HepG2 (cell line): ENCODE results near the gene GAL3ST3. TPM values are rescaled to one million over a fixed set of nuclear protein-coding genes. Genes with fewer than 3 reads are reported as not detected.
A peak's percentile ranks its signal among the peaks of the same experiment; 100 is the strongest.

ENCODE experiments used
- ATAC-seq: fragments of 200-7000 bp; cut with Tn5 transposase; 3 replicates; pipeline ENCODE4 v1.9.1; 2020; ENCODE audit warnings: mild to moderate bottlenecking, moderate library complexity
- BruUV-seq: library from RNA; stranded (reverse); fragments of 400-500 nt; replicated peaks from 2 replicates; lab custom pipeline; 2021; lab: Mats Ljungman, UMichigan
- CTCF ChIA-PET: fragments of 300-600 bp; formaldehyde crosslinking; extraction: SDS; loops from one replicate; lab custom pipeline; 2021; ENCODE audit warnings: low total read pairs, inconsistent platforms, low intra/inter-chr PET ratio; lab: Yijun Ruan, JAX
- POLR2A ChIA-PET: fragments of 350-600 bp; sonication (Branson Sonifier 250); formaldehyde crosslinking; loops from one replicate; lab custom pipeline; 2020; ENCODE audit warnings: antibody characterized with exemption, inconsistent platforms; lab: Yijun Ruan, JAX
- DNase-seq: peaks from one replicate; pipeline ENCODE4 v3.0.0-alpha.2; 2015; ENCODE audit warnings: low spot score
- FAIRE-seq: peaks from 3 replicates; lab custom pipeline; 2011; peaks lifted over from hg19 to GRCh38; lab: Jason Lieb, UNC
- H2AFZ ChIP-seq: one replicate; pipeline ENCODE4 v1.6.1; 2011; ENCODE audit warnings: low read length, inconsistent platforms
- H3K27ac ChIP-seq: fragments of 300-600 bp; 3 replicates; pipeline ENCODE4 v1.8.0; 2011; ENCODE audit warnings: mixed run types, mild to moderate bottlenecking, mixed read lengths, low read length, inconsistent platforms; ENCODE audit not compliant: insufficient read depth; ENCODE audit errors: extremely low read length
- H3K27me3 ChIP-seq, 2 experiments: fragments of 200-600 bp in 1 of 2; 2 replicates in 1 of 2; 3 replicates in 1 of 2; pipeline versions ENCODE4 v1.6.0 to v1.8.0; 2011; ENCODE audit warnings: low read length in 2 of 2, mild to moderate bottlenecking in 2 of 2, moderate library complexity in 2 of 2, inconsistent platforms in 1 of 2; ENCODE audit not compliant: insufficient read depth in 2 of 2, control insufficient read depth in 1 of 2
- H3K36me3 ChIP-seq, 2 experiments: fragments of 200-600 bp in 1 of 2; replicated peaks in 1 of 2; 2 replicates in 1 of 2; 3 replicates in 1 of 2; pipeline versions ENCODE4 v1.5.1 to v1.8.0; 2011; ENCODE audit warnings: low read length in 2 of 2, inconsistent platforms in 1 of 2; ENCODE audit not compliant: insufficient read depth in 2 of 2, control insufficient read depth in 1 of 2
- H3K4me1 ChIP-seq: 2 replicates; pipeline ENCODE4 v1.5.1; 2012; ENCODE audit warnings: low read length, inconsistent platforms; ENCODE audit not compliant: insufficient read depth
- H3K4me2 ChIP-seq: 2 replicates; pipeline ENCODE4 v1.6.0; 2011; ENCODE audit warnings: low read depth, low read length, inconsistent platforms
- H3K4me3 ChIP-seq, 3 experiments: fragments of 200-600 bp in 1 of 3; sonication (generic), shearing (Covaris generic) in 1 of 3; replicated peaks in 1 of 3; 2 replicates each; pipeline ENCODE4 v1.5.1; 2011 to 2016; ENCODE audit warnings: low read length in 3 of 3, inconsistent platforms in 2 of 3, low read depth in 2 of 3, mild to moderate bottlenecking in 2 of 3, control low read depth in 1 of 3, mixed read lengths in 1 of 3; ENCODE audit not compliant: insufficient read depth in 1 of 3
- H3K79me2 ChIP-seq: one replicate; pipeline ENCODE4 v1.6.1; 2011; ENCODE audit warnings: low read length, inconsistent platforms; ENCODE audit not compliant: insufficient read depth
- H3K9ac ChIP-seq: 2 replicates; pipeline ENCODE4 v1.6.0; 2011; ENCODE audit warnings: mild to moderate bottlenecking, low read depth, low read length, inconsistent platforms; ENCODE audit not compliant: insufficient read depth
- H3K9me3 ChIP-seq: 2 replicates; pipeline ENCODE4 v1.5.1; 2012; ENCODE audit warnings: mild to moderate bottlenecking, low read length
- H4K20me1 ChIP-seq: 2 replicates; pipeline ENCODE4 v1.6.0; 2011; ENCODE audit warnings: inconsistent platforms, mild to moderate bottlenecking, low read length, moderate library complexity; ENCODE audit not compliant: insufficient read depth
- BATF2 ChIP-seq: sonication (generic); formaldehyde crosslinking; IDR thresholded peaks from 2 replicates; pipeline ENCODE4 v1.8.0; 2022; ENCODE audit warnings: mild to moderate bottlenecking, missing genetic modification reagents, moderate library complexity
- MAFF ChIP-seq: IDR thresholded peaks from 2 replicates; pipeline ENCODE4 v1.6.1; 2011; ENCODE audit warnings: low read depth, low read length, improper control_type of control experiment
- SP5 ChIP-seq: IDR thresholded peaks from 2 replicates; pipeline ENCODE4 v1.6.1; 2016; ENCODE audit warnings: low read depth, borderline replicate concordance
- ZBTB33 ChIP-seq: sonication (generic); formaldehyde crosslinking; IDR thresholded peaks from 2 replicates; pipeline ENCODE4 v1.4.0; 2020; ENCODE audit warnings: missing genetic modification reagents
- ZNF770 ChIP-seq: sonication (generic); formaldehyde crosslinking; IDR thresholded peaks from 2 replicates; pipeline ENCODE4 v1.5.0; 2020; ENCODE audit warnings: mild to moderate bottlenecking, missing genetic modification reagents
- WGBS: methylation state at CpG from one replicate; pipeline ENCODE4 v1.1.6; 2017; ENCODE audit warnings: low lambda C conversion rate; 5-methylcytosine and 5-hydroxymethylcytosine counted together
- in situ Hi-C: cut with HindIII; loops from 2 replicates; pipeline ENCODE4 v1.10.0; 2017; ENCODE audit warnings: low pct_unique_long_range_greater_than_20kb; ENCODE audit not compliant: extremely low pct_ligation_motif_present
- intact Hi-C: fragments of 100-400 bp; cut with micrococcal nuclease; formaldehyde crosslinking; loops from one replicate; pipeline ENCODE4 v1.10.0; 2022; ENCODE audit not compliant: unreplicated experiment
- polyA plus RNA-seq, 8 experiments: library from polyadenylated mRNA; depleted of rRNA in 3 of 8; stranded (reverse) in 7 of 8; unstranded in 1 of 8; fragments of >200 nt; fragmentation: Illumina TruSeq in 4 of 8; extraction: Trizol in 4 of 8; gene quantifications; 2 replicates each; pipeline versions ENCODE4 v1.2.1 to v1.2.3, GENCODE V29; 2011 to 2016; ENCODE audit warnings: low read depth in 4 of 8, missing spikeins in 1 of 8, mixed read lengths in 1 of 8; ENCODE audit not compliant: insufficient read depth in 1 of 8
- total RNA-seq, 5 experiments: library from RNA; depleted of rRNA; stranded (reverse); fragments of >200 nt; fragmentation: Illumina TruSeq; extraction: Trizol; gene quantifications; 2 replicates each; pipeline ENCODE4 v1.2.3, GENCODE V29; 2016; ENCODE audit warnings: low read depth in 1 of 5

Gene GAL3ST3
- total and polyA plus RNA-seq, 2 of the 13 experiments (the other 11 are each of a cell fraction or from before 2014, with no cell fraction given), result not detected

- ATAC-seq (no peak), DNase-seq (no peak), FAIRE-seq (no peak)
- Histone ChIP-seq H3K9ac (no peak overlapping the region), H3K27me3 (no peaks in the 10 kb centered on the region), H3K9me3 (no peaks in the 10 kb centered on the region), H4K20me1 (no peaks in the 10 kb centered on the region), H3K79me2 (peaks cover 21% of the 10 kb centered on the region), H3K4me1 (peaks cover 35% of the 10 kb centered on the region), H3K4me3 (no peak overlapping the region), H2AFZ (no peak overlapping the region), H3K27ac (no peak overlapping the region), H3K36me3 (peaks cover 0 to 4% of the 10 kb centered on the region in 2 experiments; a peak in 4 of 5 replicates), H3K4me2 (no peak overlapping the region)
- ChIA-PET CTCF (no interaction called here), POLR2A (no interaction called here)
- TF ChIP-seq BATF2 (CRISPR knock-in tag), result no peak
- no peak for TF ChIP-seq MAFF
- TF ChIP-seq ZNF770, result peak; percentile 59; the same call in 1 of the 2 replicates
- WGBS, result 100% methylated on average over 1 of the region's 1 CpG
- intact Hi-C loops, result loop anchor here (5.0 kb wide), 1 partner anchor 44 kb away; no protein-coding TSS in a partner anchor
- in situ Hi-C loops, result no loop called here
- BruUV-seq, result no TSS peak
These were observed 24.7 kb upstream of the GAL3ST3 start for GRCh38 chr11:66073669-66074068.

GRCh38 chr11:66072518-66072917, 23.6 kb upstream of the GAL3ST3 start:
- no TSS peak for BruUV-seq
- ATAC-seq (no peak), DNase-seq (no peak), FAIRE-seq (no peak)
- Histone ChIP-seq H3K36me3 (peaks cover 5 to 14% of the 10 kb centered on the region in 2 experiments), H3K27ac (no peak overlapping the region), H3K4me1 (peaks cover 44% of the 10 kb centered on the region), H3K79me2 (peaks cover 21% of the 10 kb centered on the region), H3K4me3 (no peak overlapping the region; a peak in 1 of 6 replicates), H3K27me3 (no peaks in the 10 kb centered on the region), H3K4me2 (peak overlapping the region; percentile 89; the same call in 1 of the 2 replicates), H3K9ac (no peak overlapping the region), H2AFZ (no peak overlapping the region), H3K9me3 (no peaks in the 10 kb centered on the region), H4K20me1 (no peaks in the 10 kb centered on the region)
- in situ Hi-C loops, result no loop called here
- TF ChIP-seq ZBTB33 (CRISPR knock-in tag) (peak; percentile 41; the same call in 1 of the 2 replicates), SP5 (no peak)
- CTCF ChIA-PET, result no interaction called here
- WGBS, result 94% methylated on average over 8 of the region's 8 CpGs
- POLR2A ChIA-PET, result no interaction called here
- intact Hi-C loops, result loop anchor here (5.0 kb wide), 1 partner anchor 45 kb away; no protein-coding TSS in a partner anchor
